ENCODE measurements around the gene CPNE2.

DNA sequence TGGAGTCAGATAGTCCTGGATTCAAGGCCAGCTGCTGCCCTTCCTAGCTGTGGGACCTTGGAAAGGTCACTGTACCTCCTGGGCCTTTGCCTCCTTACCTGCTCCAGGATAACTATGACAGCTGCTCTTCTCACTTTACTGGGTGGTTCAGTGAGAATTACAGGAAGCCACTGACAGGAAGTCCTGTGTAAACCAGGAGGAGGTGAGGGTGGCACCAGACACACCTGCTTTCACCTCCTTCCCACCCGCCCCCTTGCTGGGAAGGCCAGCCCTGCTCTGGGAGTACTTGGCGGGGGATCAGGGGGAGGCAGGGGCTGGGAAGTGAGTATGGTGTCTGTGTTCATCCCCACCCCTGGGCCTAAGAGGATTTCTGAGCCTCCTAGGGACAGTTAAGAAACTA lies 42.6 kb downstream of the CPNE2 start:
- TF ChIP-seq, protein P1, sequence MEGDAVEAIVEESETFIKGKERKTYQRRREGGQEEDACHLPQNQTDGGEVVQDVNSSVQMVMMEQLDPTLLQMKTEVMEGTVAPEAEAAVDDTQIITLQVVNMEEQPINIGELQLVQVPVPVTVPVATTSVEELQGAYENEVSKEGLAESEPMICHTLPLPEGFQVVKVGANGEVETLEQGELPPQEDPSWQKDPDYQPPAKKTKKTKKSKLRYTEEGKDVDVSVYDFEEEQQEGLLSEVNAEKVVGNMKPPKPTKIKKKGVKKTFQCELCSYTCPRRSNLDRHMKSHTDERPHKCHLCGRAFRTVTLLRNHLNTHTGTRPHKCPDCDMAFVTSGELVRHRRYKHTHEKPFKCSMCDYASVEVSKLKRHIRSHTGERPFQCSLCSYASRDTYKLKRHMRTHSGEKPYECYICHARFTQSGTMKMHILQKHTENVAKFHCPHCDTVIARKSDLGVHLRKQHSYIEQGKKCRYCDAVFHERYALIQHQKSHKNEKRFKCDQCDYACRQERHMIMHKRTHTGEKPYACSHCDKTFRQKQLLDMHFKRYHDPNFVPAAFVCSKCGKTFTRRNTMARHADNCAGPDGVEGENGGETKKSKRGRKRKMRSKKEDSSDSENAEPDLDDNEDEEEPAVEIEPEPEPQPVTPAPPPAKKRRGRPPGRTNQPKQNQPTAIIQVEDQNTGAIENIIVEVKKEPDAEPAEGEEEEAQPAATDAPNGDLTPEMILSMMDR (IDR thresholded peaks at IDR 0.05 in 2 of 3, conservative IDR thresholded peaks at IDR 0.05 in 1 of 3; ENCODE audit: control insufficient read depth in 2 of 3, extremely low read depth in 1 of 3, insufficient read depth in 1 of 3, low read depth in 3 of 3, low read length in 3 of 3): no peak
- TF ChIP-seq EZH2 (IDR thresholded peaks at IDR 0.05; ENCODE audit: borderline replicate concordance, control insufficient read depth, low read depth, low read length): no peak
- TF ChIP-seq, protein P2, sequence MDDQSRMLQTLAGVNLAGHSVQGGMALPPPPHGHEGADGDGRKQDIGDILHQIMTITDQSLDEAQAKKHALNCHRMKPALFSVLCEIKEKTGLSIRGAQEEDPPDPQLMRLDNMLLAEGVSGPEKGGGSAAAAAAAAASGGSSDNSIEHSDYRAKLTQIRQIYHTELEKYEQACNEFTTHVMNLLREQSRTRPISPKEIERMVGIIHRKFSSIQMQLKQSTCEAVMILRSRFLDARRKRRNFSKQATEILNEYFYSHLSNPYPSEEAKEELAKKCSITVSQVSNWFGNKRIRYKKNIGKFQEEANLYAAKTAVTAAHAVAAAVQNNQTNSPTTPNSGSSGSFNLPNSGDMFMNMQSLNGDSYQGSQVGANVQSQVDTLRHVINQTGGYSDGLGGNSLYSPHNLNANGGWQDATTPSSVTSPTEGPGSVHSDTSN (IDR thresholded peaks at IDR 0.05; ENCODE audit: insufficient replicate concordance, low read depth, low read length): no peak
- no peak for TF ChIP-seq RAD51 (IDR thresholded peaks at IDR 0.05)
- TF ChIP-seq NR2C1 (IDR thresholded peaks at IDR 0.05): no peak
- no peak for TF ChIP-seq BRCA1 (IDR thresholded peaks at IDR 0.05; ENCODE audit: low read depth, low read length)
- TF ChIP-seq MYC (IDR thresholded peaks at IDR 0.05; ENCODE audit: insufficient read depth, insufficient read length, insufficient replicate concordance, low read length, severe bottlenecking): no peak
- TF ChIP-seq, protein P3, sequence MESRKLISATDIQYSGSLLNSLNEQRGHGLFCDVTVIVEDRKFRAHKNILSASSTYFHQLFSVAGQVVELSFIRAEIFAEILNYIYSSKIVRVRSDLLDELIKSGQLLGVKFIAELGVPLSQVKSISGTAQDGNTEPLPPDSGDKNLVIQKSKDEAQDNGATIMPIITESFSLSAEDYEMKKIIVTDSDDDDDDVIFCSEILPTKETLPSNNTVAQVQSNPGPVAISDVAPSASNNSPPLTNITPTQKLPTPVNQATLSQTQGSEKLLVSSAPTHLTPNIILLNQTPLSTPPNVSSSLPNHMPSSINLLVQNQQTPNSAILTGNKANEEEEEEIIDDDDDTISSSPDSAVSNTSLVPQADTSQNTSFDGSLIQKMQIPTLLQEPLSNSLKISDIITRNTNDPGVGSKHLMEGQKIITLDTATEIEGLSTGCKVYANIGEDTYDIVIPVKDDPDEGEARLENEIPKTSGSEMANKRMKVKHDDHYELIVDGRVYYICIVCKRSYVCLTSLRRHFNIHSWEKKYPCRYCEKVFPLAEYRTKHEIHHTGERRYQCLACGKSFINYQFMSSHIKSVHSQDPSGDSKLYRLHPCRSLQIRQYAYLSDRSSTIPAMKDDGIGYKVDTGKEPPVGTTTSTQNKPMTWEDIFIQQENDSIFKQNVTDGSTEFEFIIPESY (IDR thresholded peaks at IDR 0.05): no peak
- TF ChIP-seq SP1 (IDR thresholded peaks at IDR 0.05; ENCODE audit: low read depth, low read length): no peak
- TF ChIP-seq, protein P4, sequence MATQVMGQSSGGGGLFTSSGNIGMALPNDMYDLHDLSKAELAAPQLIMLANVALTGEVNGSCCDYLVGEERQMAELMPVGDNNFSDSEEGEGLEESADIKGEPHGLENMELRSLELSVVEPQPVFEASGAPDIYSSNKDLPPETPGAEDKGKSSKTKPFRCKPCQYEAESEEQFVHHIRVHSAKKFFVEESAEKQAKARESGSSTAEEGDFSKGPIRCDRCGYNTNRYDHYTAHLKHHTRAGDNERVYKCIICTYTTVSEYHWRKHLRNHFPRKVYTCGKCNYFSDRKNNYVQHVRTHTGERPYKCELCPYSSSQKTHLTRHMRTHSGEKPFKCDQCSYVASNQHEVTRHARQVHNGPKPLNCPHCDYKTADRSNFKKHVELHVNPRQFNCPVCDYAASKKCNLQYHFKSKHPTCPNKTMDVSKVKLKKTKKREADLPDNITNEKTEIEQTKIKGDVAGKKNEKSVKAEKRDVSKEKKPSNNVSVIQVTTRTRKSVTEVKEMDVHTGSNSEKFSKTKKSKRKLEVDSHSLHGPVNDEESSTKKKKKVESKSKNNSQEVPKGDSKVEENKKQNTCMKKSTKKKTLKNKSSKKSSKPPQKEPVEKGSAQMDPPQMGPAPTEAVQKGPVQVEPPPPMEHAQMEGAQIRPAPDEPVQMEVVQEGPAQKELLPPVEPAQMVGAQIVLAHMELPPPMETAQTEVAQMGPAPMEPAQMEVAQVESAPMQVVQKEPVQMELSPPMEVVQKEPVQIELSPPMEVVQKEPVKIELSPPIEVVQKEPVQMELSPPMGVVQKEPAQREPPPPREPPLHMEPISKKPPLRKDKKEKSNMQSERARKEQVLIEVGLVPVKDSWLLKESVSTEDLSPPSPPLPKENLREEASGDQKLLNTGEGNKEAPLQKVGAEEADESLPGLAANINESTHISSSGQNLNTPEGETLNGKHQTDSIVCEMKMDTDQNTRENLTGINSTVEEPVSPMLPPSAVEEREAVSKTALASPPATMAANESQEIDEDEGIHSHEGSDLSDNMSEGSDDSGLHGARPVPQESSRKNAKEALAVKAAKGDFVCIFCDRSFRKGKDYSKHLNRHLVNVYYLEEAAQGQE (IDR thresholded peaks at IDR 0.05; ENCODE audit: low read depth, low read length): no peak
